Uterus (tissue), 2 donors: Measurements from ENCODE around the gene CENPC.
"Not testable (repeated sequence)": the region's sequence is repeated elsewhere in the genome, so short reads cannot be mapped to it uniquely, and the experiment has no call there.

Source experiments
- POLR2A ChIP-seq, 2 donors: fragments of 450-650 bp; IDR thresholded peaks; one replicate each; pipeline ENCODE4 v1.6.1; 2016; ENCODE audit warnings: antibody characterized with exemption in 2 of 2, mild to moderate bottlenecking in 1 of 2, moderate library complexity in 1 of 2
- TF ChIP-seq, protein P1 (sequence below), 4 experiments: fragments of 200-600 bp in 2 of 4; fragments of 450-650 bp in 2 of 4; sonication (generic) in 2 of 4; IDR thresholded peaks; one replicate each; pipeline ENCODE4 v1.5.1; 2016 to 2019; ENCODE audit warnings: antibody characterized with exemption in 4 of 4, mild to moderate bottlenecking in 2 of 4, moderate library complexity in 1 of 4

DNA sequence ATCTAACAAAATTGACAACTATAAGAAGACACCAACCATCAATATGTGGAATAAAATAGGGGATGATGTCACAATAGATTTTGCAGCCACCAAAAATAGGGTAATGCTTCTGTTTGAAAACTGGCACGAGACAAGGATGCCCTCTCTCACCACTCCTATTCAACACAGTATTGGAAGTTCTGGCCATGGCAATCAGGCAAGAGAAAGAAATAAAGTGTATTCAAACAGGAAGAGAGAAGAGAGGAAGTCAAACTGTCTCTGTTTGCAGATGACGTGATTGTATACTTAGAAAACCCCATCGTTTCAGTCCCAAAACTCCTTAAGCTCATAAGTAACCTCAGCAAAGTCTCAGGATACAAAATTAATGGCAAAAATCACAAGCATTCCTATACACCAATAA, 21.2 kb downstream of the CENPC start:
- TF ChIP-seq, protein P1, sequence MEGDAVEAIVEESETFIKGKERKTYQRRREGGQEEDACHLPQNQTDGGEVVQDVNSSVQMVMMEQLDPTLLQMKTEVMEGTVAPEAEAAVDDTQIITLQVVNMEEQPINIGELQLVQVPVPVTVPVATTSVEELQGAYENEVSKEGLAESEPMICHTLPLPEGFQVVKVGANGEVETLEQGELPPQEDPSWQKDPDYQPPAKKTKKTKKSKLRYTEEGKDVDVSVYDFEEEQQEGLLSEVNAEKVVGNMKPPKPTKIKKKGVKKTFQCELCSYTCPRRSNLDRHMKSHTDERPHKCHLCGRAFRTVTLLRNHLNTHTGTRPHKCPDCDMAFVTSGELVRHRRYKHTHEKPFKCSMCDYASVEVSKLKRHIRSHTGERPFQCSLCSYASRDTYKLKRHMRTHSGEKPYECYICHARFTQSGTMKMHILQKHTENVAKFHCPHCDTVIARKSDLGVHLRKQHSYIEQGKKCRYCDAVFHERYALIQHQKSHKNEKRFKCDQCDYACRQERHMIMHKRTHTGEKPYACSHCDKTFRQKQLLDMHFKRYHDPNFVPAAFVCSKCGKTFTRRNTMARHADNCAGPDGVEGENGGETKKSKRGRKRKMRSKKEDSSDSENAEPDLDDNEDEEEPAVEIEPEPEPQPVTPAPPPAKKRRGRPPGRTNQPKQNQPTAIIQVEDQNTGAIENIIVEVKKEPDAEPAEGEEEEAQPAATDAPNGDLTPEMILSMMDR (IDR thresholded peaks at IDR 0.05) = not testable (repeated sequence)
- TF ChIP-seq POLR2A (IDR thresholded peaks at IDR 0.05) = not testable (repeated sequence)
